ENCODE results near the gene GRM4.

GRM4 gene

GRCh38 chr6:34065466-34066217, 80.2 kb downstream of the GRM4 start:
- no peak for TF ChIP-seq CTCF (conservative IDR thresholded peaks at IDR 0.05; ENCODE audit: low read depth)
- DNase-seq (ENCODE audit: low spot score): no peak
- peak overlapping the region; percentile 69 for H3K27ac ChIP-seq
- ChIA-PET POLR2A (ENCODE audit: low non-redundant PET) (no interaction called here), CTCF (interaction anchor here (0.8 to 1.1 kb wide), 2 partner anchors 10 to 113 kb away, joined by 3 to 4 read pairs; no protein-coding TSS in a partner anchor)

- DNase-seq (ENCODE audit: low spot score): no peak
- ChIA-PET POLR2A (ENCODE audit: low non-redundant PET) (no interaction called here), CTCF (interaction anchor here (1.4 kb wide), 1 partner anchor 10 kb away, joined by 16 read pairs; no protein-coding TSS in a partner anchor)
- no peak overlapping the region for H3K27ac ChIP-seq
- no peak for TF ChIP-seq CTCF (conservative IDR thresholded peaks at IDR 0.05; ENCODE audit: low read depth)
Measured at GRCh38 chr6:34064675-34065074, 81.2 kb downstream of the GRM4 start.

GRCh38 chr6:34063651-34064050, 82.2 kb downstream of the GRM4 start:
- ChIA-PET CTCF (interaction anchor here (0.6 to 1.4 kb wide), 2 partner anchors 9 to 36 kb away, joined by 3 to 16 read pairs; no protein-coding TSS in a partner anchor), POLR2A (ENCODE audit: low non-redundant PET) (no interaction called here)
- no peak overlapping the region for H3K27ac ChIP-seq
- no peak for TF ChIP-seq CTCF (conservative IDR thresholded peaks at IDR 0.05; ENCODE audit: low read depth)
- no peak for DNase-seq (ENCODE audit: low spot score)

- ChIA-PET POLR2A (ENCODE audit: low non-redundant PET) (no interaction called here), CTCF (interaction anchor here (0.5 kb wide), 1 partner anchor 22 kb away, joined by 3 read pairs; no protein-coding TSS in a partner anchor)
- DNase-seq (ENCODE audit: low spot score): no peak
- H3K27ac ChIP-seq: no peak overlapping the region
- TF ChIP-seq CTCF (conservative IDR thresholded peaks at IDR 0.05; ENCODE audit: low read depth): no peak
Measured at GRCh38 chr6:34062815-34063214, 83.1 kb downstream of the GRM4 start.

GRCh38 chr6:34062156-34062555, 83.7 kb downstream of the GRM4 start:
- CTCF ChIA-PET: no interaction called here
- no peak for DNase-seq (ENCODE audit: low spot score)
- POLR2A ChIA-PET (ENCODE audit: low non-redundant PET): no interaction called here
- H3K27ac ChIP-seq: no peak overlapping the region
- TF ChIP-seq CTCF (conservative IDR thresholded peaks at IDR 0.05; ENCODE audit: low read depth): no peak

- no peak overlapping the region for H3K27ac ChIP-seq
- CTCF ChIA-PET: interaction anchor here (0.6 kb wide), 1 partner anchor 84 kb away, joined by 7 read pairs; no protein-coding TSS in a partner anchor
- no peak for DNase-seq (ENCODE audit: low spot score)
- POLR2A ChIA-PET (ENCODE audit: low non-redundant PET): no interaction called here
- TF ChIP-seq CTCF (conservative IDR thresholded peaks at IDR 0.05; ENCODE audit: low read depth): no peak
Measured at GRCh38 chr6:34061348-34061747, 84.5 kb downstream of the GRM4 start.

Data from RWPE1 (cell line).